Liver (tissue), 9 donors: ENCODE data around the gene JMJD4. TPM values are rescaled to one million over a fixed set of nuclear protein-coding genes. Genes with fewer than 3 reads are reported as not detected.

Source experiments
- DNase-seq: peaks from one replicate; pipeline ENCODE4 v3.0.0-alpha.2; 2017; ENCODE audit warnings: low spot score
- H3K27ac ChIP-seq, 2 donors: one replicate each; pipeline ENCODE4 v1.7.0; 2013; ENCODE audit warnings: inconsistent platforms in 2 of 2, low read length in 2 of 2, control low read depth in 1 of 2, low read depth in 1 of 2, mild to moderate bottlenecking in 1 of 2
- H3K27me3 ChIP-seq, 4 donors: one replicate each; pipeline versions ENCODE4 v1.6.1 to v1.7.0; 2013; ENCODE audit warnings: low read length in 3 of 4, inconsistent platforms in 1 of 4, mild to moderate bottlenecking in 1 of 4, moderate library complexity in 1 of 4; ENCODE audit not compliant: control insufficient read depth in 4 of 4, insufficient read depth in 4 of 4
- H3K36me3 ChIP-seq, 4 donors: one replicate each; pipeline versions ENCODE4 v1.6.1 to v1.7.0; 2013; ENCODE audit warnings: low read length in 3 of 4, mild to moderate bottlenecking in 3 of 4, low read depth in 1 of 4, moderate library complexity in 1 of 4; ENCODE audit not compliant: control insufficient read depth in 4 of 4, insufficient read depth in 3 of 4
- H3K4me1 ChIP-seq, 4 donors: one replicate each; pipeline versions ENCODE4 v1.6.1 to v1.7.0; 2013; ENCODE audit warnings: low read length in 3 of 4, mild to moderate bottlenecking in 3 of 4, moderate library complexity in 1 of 4; ENCODE audit not compliant: control insufficient read depth in 4 of 4, insufficient read depth in 4 of 4
- H3K4me3 ChIP-seq, 3 donors: one replicate each; pipeline versions ENCODE4 v1.6.1 to v1.7.0; 2013; ENCODE audit warnings: low read length in 3 of 3, control low read depth in 1 of 3, low read depth in 1 of 3, mild to moderate bottlenecking in 1 of 3
- H3K9ac ChIP-seq, 2 donors: one replicate each; pipeline ENCODE4 v1.7.0; 2013; ENCODE audit warnings: low read length in 2 of 2, mild to moderate bottlenecking in 2 of 2, moderate library complexity in 2 of 2, control low read depth in 1 of 2, low read depth in 1 of 2
- H3K9me3 ChIP-seq, 4 donors: one replicate each; pipeline versions ENCODE4 v1.6.1 to v1.7.0; 2013; ENCODE audit warnings: low read length in 3 of 4; ENCODE audit not compliant: control insufficient read depth in 4 of 4
- ATF3 ChIP-seq: IDR thresholded peaks from 2 replicates; pipeline ENCODE4 v1.6.1; 2016; ENCODE audit warnings: antibody characterized with exemption
- CTCF ChIP-seq: fragments of 150-350 bp; IDR thresholded peaks from 2 replicates; pipeline ENCODE4 v1.5.1; 2017; ENCODE audit warnings: improper control_type of control experiment, low read depth, low read length; ENCODE audit not compliant: missing input control
- EGR1 ChIP-seq, 2 donors: IDR thresholded peaks; 2 replicates each; pipeline ENCODE4 v1.6.1; 2016 to 2018; ENCODE audit warnings: antibody characterized with exemption in 2 of 2, low read depth in 2 of 2
- FOXA1 ChIP-seq: IDR thresholded peaks from 2 replicates; pipeline ENCODE4 v1.6.1; 2016; ENCODE audit warnings: antibody characterized with exemption
- FOXA2 ChIP-seq: IDR thresholded peaks from 2 replicates; pipeline ENCODE4 v1.6.1; 2016; ENCODE audit warnings: antibody characterized with exemption
- GABPA ChIP-seq, 2 donors: IDR thresholded peaks in 1 of 2; conservative IDR thresholded peaks in 1 of 2; 2 replicates each; pipeline ENCODE4 v1.6.1; 2016; ENCODE audit warnings: antibody characterized with exemption in 2 of 2, mild to moderate bottlenecking in 1 of 2, moderate library complexity in 1 of 2
- HNF4A ChIP-seq, 2 donors: conservative IDR thresholded peaks; 2 replicates each; pipeline ENCODE4 v1.6.1; 2016; ENCODE audit warnings: antibody characterized with exemption in 2 of 2, mild to moderate bottlenecking in 2 of 2
- HNF4G ChIP-seq: IDR thresholded peaks from 2 replicates; pipeline ENCODE4 v1.6.1; 2016; ENCODE audit warnings: antibody characterized with exemption
- JUND ChIP-seq, 2 donors: IDR thresholded peaks; 2 replicates each; pipeline ENCODE4 v1.6.1; 2016; ENCODE audit warnings: antibody characterized with exemption in 2 of 2
- MAX ChIP-seq: IDR thresholded peaks from 2 replicates; pipeline ENCODE4 v1.6.1; 2016; ENCODE audit warnings: antibody characterized with exemption
- NR2F2 ChIP-seq: IDR thresholded peaks from 2 replicates; pipeline ENCODE4 v1.6.1; 2016; ENCODE audit warnings: antibody characterized with exemption
- RAD21 ChIP-seq, 2 donors: IDR thresholded peaks; 2 replicates each; pipeline ENCODE4 v1.6.1; 2016; ENCODE audit warnings: antibody characterized with exemption in 2 of 2, mild to moderate bottlenecking in 2 of 2
- REST ChIP-seq: IDR thresholded peaks from 2 replicates; pipeline ENCODE4 v1.6.1; 2016; ENCODE audit warnings: antibody characterized with exemption, mild to moderate bottlenecking
- RXRA ChIP-seq, 2 donors: IDR thresholded peaks; 2 replicates each; pipeline ENCODE4 v1.6.1; 2017 to 2018; ENCODE audit warnings: antibody characterized with exemption in 2 of 2, mild to moderate bottlenecking in 1 of 2
- SP1 ChIP-seq: IDR thresholded peaks from 2 replicates; pipeline ENCODE4 v1.6.1; 2018; ENCODE audit warnings: antibody characterized with exemption, mild to moderate bottlenecking
- TAF1 ChIP-seq: conservative IDR thresholded peaks from 2 replicates; pipeline ENCODE4 v1.6.1; 2016; ENCODE audit warnings: antibody characterized with exemption, mild to moderate bottlenecking
- YY1 ChIP-seq: IDR thresholded peaks from 2 replicates; pipeline ENCODE4 v1.6.1; 2016; ENCODE audit warnings: antibody characterized with exemption, mild to moderate bottlenecking
- ZBTB33 ChIP-seq: IDR thresholded peaks from 2 replicates; pipeline ENCODE4 v1.6.1; 2016; ENCODE audit warnings: antibody characterized with exemption
- WGBS: extraction: QIAGEN DNeasy Blood & Tissue Kit; methylation state at CpG from one replicate; pipeline ENCODE4 v1.1.7; 2013; 5-methylcytosine and 5-hydroxymethylcytosine counted together
- polyA plus RNA-seq, 2 donors: library from polyadenylated mRNA; stranded (reverse) in 1 of 2; unstranded in 1 of 2; fragments of 200-250 nt in 1 of 2; fragments of >200 nt in 1 of 2; fragmentation: Nextera tagmentation in 1 of 2; extraction: Ambion mirVana in 1 of 2; gene quantifications; one replicate each; pipeline versions ENCODE4 v1.2.1 to v1.2.3, GENCODE V29; 2013 to 2015
- total RNA-seq, 2 donors: library from RNA; depleted of rRNA; stranded (reverse); fragments of >200 nt; gene quantifications; one replicate each; pipeline ENCODE4 v1.2.3, GENCODE V29; 2014
- donor health status: healthy.
- donor health status: healthy.
- donor health status: healthy.
- donor health status: healthy.
- donor health status: healthy.

JMJD4 gene
- total and polyA plus RNA-seq, 4 donors = 12.4 to 22.1 (median 14.1) TPM

GRCh38 chr1:227773558-227773957 is 38.5 kb upstream of the JMJD4 start:
- Histone ChIP-seq H3K27me3 (no peaks in the 10 kb centered on the region), H3K4me3 (no peak overlapping the region), H3K9me3 (no peaks in the 10 kb centered on the region), H3K27ac (no peak overlapping the region), H3K4me1 (no peaks in the 10 kb centered on the region), H3K36me3 (peaks cover 3 to 31% (median 12%) of the 10 kb centered on the region in 4 donors), H3K9ac (no peak overlapping the region)
- no peak for TF ChIP-seq REST
- TF ChIP-seq JUND (IDR thresholded peaks at IDR 0.05) = no peak
- no peak for TF ChIP-seq GABPA (IDR thresholded peaks at IDR 0.05 in 1 of 2, conservative IDR thresholded peaks at IDR 0.05 in 1 of 2)
- TF ChIP-seq FOXA2 = no peak
- TF ChIP-seq FOXA1 = no peak
- no peak for TF ChIP-seq ZBTB33
- TF ChIP-seq RAD21 (IDR thresholded peaks at IDR 0.05) = no peak
- TF ChIP-seq CTCF = no peak
- TF ChIP-seq ATF3 = no peak
- no peak for TF ChIP-seq HNF4G
- TF ChIP-seq NR2F2 = no peak
- no peak for TF ChIP-seq HNF4A (conservative IDR thresholded peaks at IDR 0.05)
- no peak for TF ChIP-seq SP1
- no peak for TF ChIP-seq YY1
- no peak for TF ChIP-seq MAX
- no peak for TF ChIP-seq TAF1
- TF ChIP-seq RXRA (IDR thresholded peaks at IDR 0.05) = no peak
- no peak for TF ChIP-seq EGR1 (IDR thresholded peaks at IDR 0.05; ENCODE audit: low read depth in 2 of 2)
- WGBS = 97% methylated on average over 15 of the region's 15 CpGs
- DNase-seq = no peak

GRCh38 chr1:227771771-227772170 is 36.7 kb upstream of the JMJD4 start:
- WGBS = 96% methylated on average over 7 of the region's 7 CpGs
- Histone ChIP-seq H3K36me3 (peaks cover 9 to 48% (median 18%) of the 10 kb centered on the region in 4 donors), H3K27me3 (no peaks in the 10 kb centered on the region), H3K4me3 (no peak overlapping the region), H3K9ac (no peak overlapping the region), H3K27ac (no peak overlapping the region), H3K4me1 (peaks cover 0 to under 1% (median 0%) of the 10 kb centered on the region in 4 donors), H3K9me3 (no peaks in the 10 kb centered on the region)
- TF ChIP-seq ATF3 (no peak), RAD21 (IDR thresholded peaks at IDR 0.05) (no peak), GABPA (IDR thresholded peaks at IDR 0.05 in 1 of 2, conservative IDR thresholded peaks at IDR 0.05 in 1 of 2) (no peak), ZBTB33 (no peak)
- no peak for DNase-seq
